GM12874 (cell line): ENCODE measurements around the gene CSRNP2.

Experiments
- CTCF ChIP-seq: IDR thresholded peaks from 2 replicates; pipeline ENCODE4 v1.5.1; 2011; ENCODE audit warnings: low read depth, mild to moderate bottlenecking, control low read depth, low read length, moderate library complexity; ENCODE audit not compliant: insufficient read depth

The CSRNP2 gene

GRCh38 chr12:51025338-51025835, 58.0 kb downstream of the CSRNP2 start:
- no peak for TF ChIP-seq CTCF

- TF ChIP-seq CTCF: no peak
Measured at GRCh38 chr12:51023625-51024382, 59.6 kb downstream of the CSRNP2 start.

GRCh38 chr12:51021694-51022093, 61.7 kb downstream of the CSRNP2 start:
- no peak for TF ChIP-seq CTCF

GRCh38 chr12:51020448-51021182, 62.8 kb downstream of the CSRNP2 start:
- TF ChIP-seq CTCF: no peak

- no peak for TF ChIP-seq CTCF
Measured at GRCh38 chr12:51019927-51020326, 63.5 kb downstream of the CSRNP2 start.

- no peak for TF ChIP-seq CTCF
Measured at GRCh38 chr12:51018956-51019355, 64.4 kb downstream of the CSRNP2 start.

- TF ChIP-seq CTCF: no peak
Measured at GRCh38 chr12:51017452-51017851, 65.9 kb downstream of the CSRNP2 start.
